GM19025 (cell line): Measurements from ENCODE around the gene PKP4.
"Not testable (repeated sequence)": the region's sequence is repeated elsewhere in the genome, so short reads cannot be mapped to it uniquely, and the experiment has no call there.

Source experiments
- ATAC-seq: cut with Tn5 transposase; IDR thresholded peaks from one replicate; pipeline ENCODE4 v1.9.1; 2021; ENCODE audit warnings: mild to moderate bottlenecking, low read depth, moderate library complexity; ENCODE audit not compliant: unreplicated experiment

Gene PKP4

DNA sequence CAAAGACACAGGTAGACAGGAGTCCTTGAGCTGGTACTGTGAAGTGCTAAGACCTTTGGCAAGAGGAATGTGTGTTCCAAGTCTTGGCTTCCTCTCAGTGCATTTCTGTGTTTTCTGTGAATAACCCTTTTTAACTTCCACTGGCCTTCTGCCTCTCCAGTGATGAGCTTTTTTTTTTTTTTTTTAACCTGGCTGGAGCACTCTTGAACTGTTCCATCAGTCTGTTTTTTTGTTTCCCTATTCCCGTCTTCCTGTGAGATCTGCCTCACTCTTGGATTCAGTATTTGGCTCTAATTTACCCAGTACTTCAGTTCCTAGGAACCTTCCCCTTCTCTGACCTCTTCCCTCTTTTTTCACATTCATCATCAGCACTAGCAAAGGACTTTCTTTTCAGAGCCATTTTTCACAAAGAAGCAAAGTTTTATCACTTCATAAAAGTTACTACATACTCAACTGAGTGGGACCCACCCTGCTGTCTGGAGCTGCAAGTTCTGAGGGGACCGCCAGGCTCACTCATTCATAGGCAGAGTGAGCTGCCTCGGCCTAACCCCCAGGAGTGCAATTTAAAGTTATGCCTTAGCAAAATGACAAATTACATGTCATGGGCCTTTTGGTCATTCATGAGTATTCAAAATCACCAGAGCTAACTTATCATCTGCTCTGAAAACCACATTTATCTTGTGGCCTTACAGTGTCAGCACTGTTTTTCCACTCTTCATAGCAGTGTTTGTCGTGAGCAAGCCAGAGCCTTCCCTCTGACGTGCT, 211.4 kb downstream of the PKP4 start:
- ATAC-seq, result no peak

DNA sequence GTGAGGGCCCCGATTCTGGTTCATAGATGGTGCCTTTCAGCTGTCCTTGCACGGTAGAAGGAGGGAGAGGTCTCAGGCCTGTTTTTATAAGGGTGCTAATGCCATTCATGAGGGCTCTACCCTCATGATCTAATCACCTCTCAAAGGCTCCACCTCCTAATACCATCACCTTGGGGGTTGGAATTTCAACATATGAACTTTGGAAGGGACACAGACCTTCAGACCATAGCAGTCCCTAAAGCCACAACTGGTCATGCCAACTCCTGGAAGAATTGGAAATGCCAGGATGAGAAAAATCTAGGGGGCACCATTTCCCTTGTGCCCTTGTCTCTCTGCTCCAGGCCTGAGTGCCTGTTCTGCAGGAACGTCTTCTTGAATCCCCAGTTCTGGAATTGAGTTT, 213.5 kb downstream of the PKP4 start:
- no peak for ATAC-seq

DNA sequence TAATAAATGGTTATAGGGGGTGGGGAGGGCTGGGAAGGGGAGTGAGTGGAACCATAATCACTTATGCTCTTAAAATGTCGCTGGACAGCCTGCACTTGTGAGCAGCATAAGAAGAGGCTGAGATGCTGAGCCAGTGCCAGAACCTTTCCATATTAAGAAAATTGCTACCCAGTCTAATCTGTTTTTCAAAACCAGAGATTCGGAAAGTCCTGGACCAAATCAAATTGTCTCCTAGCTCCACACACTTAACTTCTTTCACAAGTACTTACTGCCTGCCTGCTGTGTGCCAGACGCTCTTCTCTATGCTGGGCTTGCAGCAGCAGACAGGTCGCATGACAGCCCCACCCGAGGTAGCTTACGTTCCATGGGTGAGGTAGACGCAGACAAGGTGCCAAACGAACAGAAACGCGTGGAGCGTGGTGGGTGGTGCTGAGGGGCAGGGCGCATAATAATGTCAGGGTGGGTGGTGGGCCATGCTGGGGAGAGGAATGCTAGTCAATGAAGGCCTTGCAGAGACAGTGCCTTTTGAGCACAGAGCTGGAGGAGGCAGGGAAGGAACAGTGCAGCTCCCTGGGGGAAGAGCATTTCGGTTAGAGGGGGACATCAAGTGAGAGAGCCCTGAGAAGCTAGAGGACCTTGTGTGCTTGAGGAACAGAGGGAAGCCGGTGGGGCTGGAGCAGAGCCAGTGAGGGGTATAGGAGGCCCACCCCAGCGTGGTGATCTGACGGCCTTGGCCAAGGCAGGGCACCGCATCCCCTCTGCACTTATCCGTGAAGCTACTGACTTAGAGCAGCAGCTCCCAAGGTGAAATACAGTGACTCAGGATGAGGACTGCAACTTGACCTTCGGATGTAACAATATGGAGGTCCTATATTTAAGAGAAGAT, 214.9 kb downstream of the PKP4 start:
- no peak for ATAC-seq

DNA sequence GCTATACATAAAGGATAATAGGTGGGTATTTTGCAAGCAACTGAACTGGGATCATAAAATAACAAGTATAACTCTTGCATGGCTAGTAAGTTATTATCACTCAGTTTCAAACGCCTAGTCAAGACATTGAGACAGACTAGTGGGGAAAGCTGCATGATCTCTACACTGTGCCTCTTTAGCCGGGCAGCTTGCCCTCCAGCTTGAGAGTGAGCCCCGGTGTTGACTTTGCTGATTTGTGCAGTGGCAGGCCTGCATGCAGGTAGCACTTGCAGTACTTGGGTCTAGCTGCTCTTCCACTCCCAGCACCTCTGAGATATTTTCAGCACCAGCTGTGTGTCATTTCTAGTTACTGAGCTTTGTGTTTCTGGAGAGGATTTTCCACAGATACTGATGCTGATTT, 219.5 kb downstream of the PKP4 start:
- no peak for ATAC-seq

DNA sequence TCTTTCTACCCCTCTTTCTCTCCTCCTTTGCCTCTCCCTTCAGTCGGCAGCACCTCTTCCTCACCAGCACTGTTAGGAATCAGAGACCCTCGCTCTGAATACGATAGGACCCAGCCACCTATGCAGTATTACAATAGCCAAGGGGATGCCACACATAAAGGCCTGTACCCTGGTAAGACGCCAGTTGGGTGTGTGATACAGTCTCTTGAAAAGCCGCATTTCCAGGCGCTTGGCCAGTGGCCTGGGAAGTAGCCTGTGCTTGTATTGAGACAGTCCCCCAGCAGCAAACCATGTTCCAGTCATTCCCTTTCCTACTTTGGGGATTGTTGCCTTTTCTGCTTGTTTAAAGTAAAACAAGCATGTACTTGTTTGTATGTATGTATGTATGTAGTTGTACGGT, 219.9 kb downstream of the PKP4 start:
- no peak for ATAC-seq

DNA sequence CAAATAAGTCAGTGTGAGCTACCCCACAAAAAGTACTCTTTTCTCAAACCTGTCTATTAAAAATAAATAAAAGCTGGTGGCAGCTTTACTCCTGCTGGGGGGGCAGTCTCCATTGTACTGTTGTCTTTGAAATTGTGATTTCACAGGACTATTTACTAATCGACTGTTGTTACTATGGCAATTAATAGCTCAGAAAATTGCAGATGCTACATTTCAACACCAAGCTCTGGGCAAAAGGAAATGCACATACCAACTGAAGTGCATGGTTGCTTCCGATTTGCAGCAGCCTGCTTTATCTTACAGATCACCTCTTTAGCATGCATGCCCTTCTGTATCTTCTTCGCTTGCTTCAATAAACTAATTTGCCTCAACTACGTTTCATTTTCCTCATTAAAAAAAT, 220.8 kb downstream of the PKP4 start:
- no peak for ATAC-seq

- ATAC-seq, result no peak
Observed at GRCh38 chr2:158681816-158682215, 225.1 kb downstream of the PKP4 start.

- no peak for ATAC-seq
Observed at GRCh38 chr2:158685646-158686045, 228.9 kb downstream of the PKP4 start.

- ATAC-seq, result no peak
Observed at GRCh38 chr2:158686210-158686691, 229.5 kb downstream of the PKP4 start.

- ATAC-seq, result no peak
Observed at GRCh38 chr2:158687315-158687714, 230.6 kb downstream of the PKP4 start.

- no peak for ATAC-seq
Observed at GRCh38 chr2:158688721-158689120, 232.0 kb downstream of the PKP4 start.

DNA sequence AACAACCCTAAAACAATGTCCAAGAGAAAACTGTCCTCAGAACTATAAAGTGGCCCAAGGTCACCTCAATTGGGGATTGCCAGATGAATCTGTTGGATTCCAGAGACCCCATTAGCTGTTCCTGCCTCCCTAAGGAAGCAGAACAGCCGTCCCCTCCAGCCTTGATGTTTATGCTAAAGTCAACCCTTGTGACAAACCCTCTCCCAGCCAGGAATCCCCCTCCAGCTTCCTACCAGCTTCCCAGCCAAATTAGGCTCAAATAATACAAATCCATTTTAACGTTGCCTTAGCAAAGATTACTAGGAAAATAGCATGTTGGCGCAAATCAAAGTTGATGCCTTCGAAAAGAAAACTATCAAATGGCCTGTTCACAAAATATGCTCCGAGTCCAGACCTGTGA, 232.6 kb downstream of the PKP4 start:
- no peak for ATAC-seq

GRCh38 chr2:158690823-158691222, 234.1 kb downstream of the PKP4 start:
- no peak for ATAC-seq

DNA sequence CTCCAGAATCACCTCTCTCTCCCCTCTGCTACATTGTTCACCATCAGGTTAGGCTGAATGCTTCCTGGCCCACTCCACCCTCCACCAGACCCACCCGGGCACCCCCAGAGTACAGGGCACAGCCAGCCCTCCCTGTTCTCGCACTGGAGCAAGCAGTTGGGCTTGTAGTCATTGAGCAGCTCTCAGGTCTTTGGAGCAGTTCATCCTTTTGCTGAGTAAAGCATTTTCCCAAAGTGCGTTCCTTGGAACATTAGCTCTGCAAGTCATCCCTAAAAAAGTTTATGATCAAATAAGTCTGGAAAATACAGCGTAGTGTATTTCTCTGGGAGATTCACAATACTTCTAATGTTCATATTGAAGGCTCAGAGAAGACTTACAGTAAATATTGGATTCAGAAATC, 234.9 kb downstream of the PKP4 start:
- no peak for ATAC-seq

DNA sequence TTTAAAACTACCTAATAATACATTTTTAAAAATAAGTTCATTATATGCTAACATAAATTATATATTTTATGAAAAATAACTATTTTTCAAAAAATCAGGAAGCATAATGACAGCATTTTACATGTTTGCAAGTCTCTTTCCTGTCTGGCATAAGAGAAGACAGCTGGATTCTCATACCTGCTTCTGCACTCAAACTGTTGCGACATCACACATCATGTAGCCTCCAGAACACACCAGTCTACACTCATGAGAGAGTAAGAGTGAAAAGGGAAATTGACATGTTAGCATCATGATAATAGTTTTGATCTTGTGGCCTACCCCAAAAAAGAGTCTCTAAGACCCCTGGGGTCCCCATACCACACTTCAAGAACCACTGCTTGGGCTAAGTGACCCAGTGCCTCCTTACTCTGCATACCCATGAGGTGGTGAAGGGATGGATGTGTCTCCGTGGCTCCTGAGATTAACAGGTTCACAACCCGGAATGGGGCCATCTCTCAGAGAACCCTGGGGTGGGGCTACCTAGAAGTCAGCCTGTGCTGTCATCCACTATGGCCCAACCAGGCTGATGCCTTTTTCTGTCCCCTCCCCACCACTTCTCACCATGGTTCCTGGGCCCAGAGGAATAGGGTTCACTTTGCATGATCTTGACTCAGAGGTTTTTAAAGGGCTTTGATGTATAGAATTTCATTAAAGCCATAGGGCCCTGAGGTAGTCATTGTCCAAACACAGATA, 235.8 kb downstream of the PKP4 start:
- no peak for ATAC-seq

- ATAC-seq, result no peak
Observed at GRCh38 chr2:158693476-158693875, 236.7 kb downstream of the PKP4 start.

GRCh38 chr2:158695305-158695704, 238.6 kb downstream of the PKP4 start:
- ATAC-seq, result no peak

- ATAC-seq, result not testable (repeated sequence)
Observed at GRCh38 chr2:158695744-158696143, 239.0 kb downstream of the PKP4 start.

- no peak for ATAC-seq
Observed at GRCh38 chr2:158699323-158699722, 242.6 kb downstream of the PKP4 start.

DNA sequence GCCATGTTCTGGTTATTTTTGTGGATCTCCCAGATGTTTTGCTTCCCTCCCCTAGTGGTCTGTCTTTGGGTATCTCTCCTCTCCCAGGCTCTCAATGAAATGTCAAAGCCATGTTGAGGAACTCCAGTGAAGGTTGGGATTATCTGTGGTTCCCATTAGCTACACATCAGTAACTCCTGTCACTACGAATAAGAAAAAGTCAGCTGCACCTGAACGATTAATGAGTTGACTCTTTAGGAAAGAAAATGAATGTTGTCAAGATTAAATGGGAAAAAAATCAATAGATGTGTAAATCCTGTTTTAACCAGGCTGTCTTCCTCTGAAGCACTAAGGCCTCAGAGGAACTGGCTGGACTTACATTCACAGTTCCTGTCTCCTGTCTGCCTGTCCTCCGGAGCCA, 244.3 kb downstream of the PKP4 start:
- no peak for ATAC-seq

GRCh38 chr2:158702740-158703139, 246.0 kb downstream of the PKP4 start:
- ATAC-seq, result no peak
